GM13976 (cell line): Measurements from ENCODE around the gene DNAJB6.

Source experiments
- DNase-seq: peaks from one replicate; pipeline ENCODE4 v3.0.0; 2012; ENCODE audit warnings: low spot score
- in situ Hi-C: fragments of 300-500 bp; cut with MboI; formaldehyde crosslinking; loops from one replicate; pipeline ENCODE4 v1.12.0; 2022; ENCODE audit warnings: low sequenced_read_pairs, mixed read lengths, inconsistent platforms; ENCODE audit not compliant: unreplicated experiment
- TF ChIP-seq, protein P1 (sequence below): IDR thresholded peaks from 2 replicates; pipeline ENCODE4 v1.5.1; 2012; ENCODE audit warnings: borderline replicate concordance, mild to moderate bottlenecking; ENCODE audit not compliant: insufficient read depth; ENCODE audit errors: extremely low read depth, missing control alignments, control extremely low read depth

The DNAJB6 gene

GRCh38 chr7:157404845-157405481 lies 68.2 kb downstream of the DNAJB6 start:
- no peak for DNase-seq
- in situ Hi-C loops: no loop called here

GRCh38 chr7:157405501-157405900 lies 68.7 kb downstream of the DNAJB6 start:
- TF ChIP-seq, protein P1, sequence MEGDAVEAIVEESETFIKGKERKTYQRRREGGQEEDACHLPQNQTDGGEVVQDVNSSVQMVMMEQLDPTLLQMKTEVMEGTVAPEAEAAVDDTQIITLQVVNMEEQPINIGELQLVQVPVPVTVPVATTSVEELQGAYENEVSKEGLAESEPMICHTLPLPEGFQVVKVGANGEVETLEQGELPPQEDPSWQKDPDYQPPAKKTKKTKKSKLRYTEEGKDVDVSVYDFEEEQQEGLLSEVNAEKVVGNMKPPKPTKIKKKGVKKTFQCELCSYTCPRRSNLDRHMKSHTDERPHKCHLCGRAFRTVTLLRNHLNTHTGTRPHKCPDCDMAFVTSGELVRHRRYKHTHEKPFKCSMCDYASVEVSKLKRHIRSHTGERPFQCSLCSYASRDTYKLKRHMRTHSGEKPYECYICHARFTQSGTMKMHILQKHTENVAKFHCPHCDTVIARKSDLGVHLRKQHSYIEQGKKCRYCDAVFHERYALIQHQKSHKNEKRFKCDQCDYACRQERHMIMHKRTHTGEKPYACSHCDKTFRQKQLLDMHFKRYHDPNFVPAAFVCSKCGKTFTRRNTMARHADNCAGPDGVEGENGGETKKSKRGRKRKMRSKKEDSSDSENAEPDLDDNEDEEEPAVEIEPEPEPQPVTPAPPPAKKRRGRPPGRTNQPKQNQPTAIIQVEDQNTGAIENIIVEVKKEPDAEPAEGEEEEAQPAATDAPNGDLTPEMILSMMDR: no peak
- no peak for DNase-seq
- in situ Hi-C loops: no loop called here

More at GRCh38 chr7:157404845-157405481, 68.2 kb downstream of the DNAJB6 start:
- TF ChIP-seq, protein P1: no peak

DNA sequence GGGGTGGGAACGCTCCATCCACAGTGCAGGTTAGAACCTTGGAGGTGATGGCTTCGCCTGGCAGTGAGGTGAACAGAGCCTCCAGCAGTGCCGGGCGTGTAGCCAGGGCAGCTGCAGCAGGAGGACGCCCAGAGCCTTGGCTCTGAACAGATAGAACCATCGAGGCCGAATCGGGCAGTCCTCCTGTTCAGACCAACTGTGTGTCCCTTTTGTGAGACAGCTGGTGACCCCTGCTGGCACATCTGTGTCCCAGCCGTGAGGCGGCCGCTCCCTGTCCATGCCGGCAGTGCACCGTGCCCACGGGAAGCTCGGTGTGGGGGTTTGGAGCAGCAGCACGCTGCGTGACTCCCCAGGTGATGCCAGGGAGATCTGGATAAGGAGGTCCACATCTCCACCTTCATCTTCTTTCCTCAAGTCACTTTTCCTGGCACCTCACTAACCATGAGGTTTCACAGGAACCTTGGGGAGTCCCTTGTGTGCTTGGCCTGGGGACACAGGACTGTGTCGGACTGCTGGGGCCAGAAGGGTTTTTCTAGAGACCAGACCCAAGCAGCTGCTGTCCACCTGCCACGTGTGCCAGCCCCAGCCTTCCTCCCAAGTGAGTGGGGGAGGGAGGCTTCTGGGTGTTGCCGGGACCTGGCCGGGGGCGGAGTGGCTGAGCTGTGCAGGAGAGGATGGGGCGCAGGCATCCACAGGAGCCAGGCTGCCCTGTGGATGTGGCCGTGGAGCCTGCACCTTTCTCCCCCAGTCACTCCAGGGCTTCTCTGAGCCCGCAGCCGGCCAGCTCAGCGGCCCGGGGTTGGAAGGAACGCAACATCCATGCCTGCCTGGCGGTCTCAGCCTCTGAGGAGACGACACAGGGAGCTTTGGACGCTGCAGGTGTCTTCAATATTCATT lies 69.4 kb downstream of the DNAJB6 start:
- TF ChIP-seq, protein P1: no peak
- in situ Hi-C loops: no loop called here

GRCh38 chr7:157406971-157407370 lies 70.2 kb downstream of the DNAJB6 start:
- in situ Hi-C loops: no loop called here
- no peak for DNase-seq
- TF ChIP-seq, protein P1: no peak

More for the DNA sequence above, 69.4 kb downstream of the DNAJB6 start:
- DNase-seq: no peak

DNA sequence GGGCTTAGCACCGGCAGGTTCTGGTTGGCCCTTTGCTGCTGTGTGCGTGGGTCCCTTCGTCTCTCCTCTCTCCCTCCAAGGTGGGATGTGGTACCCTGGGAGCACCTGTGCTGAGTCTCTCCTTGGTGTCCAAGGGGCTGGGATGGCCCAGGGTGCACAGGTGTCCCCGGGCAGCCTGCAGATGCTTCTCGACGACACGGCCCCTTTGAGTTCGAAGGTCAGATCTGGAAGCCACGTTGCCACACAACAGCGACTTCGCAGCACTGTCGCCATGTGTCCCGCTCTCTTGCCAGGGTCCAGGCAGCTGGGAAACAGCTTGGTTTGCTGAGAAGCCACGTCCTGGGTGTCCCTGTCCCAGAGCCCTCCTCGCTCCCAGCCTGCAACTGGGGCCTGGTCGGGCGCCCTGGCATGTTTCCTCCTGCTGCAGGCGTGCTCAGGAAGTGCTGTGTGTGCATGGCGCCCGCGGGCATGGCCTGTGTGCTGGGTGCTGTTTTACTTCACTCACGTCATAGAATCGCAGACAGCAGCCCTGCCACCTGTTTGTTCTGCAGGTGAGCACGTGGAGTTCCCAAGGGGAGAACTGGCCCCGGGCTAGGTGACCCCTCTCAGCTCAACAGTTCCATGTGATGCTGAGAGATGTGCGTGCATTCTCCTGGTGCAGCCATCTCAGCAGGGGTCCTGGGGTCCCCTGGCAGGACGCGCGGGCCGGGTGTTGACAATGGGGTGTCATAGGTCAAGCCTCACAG lies 70.9 kb downstream of the DNAJB6 start:
- DNase-seq: no peak
- TF ChIP-seq, protein P1: no peak
- in situ Hi-C loops: no loop called here

DNA sequence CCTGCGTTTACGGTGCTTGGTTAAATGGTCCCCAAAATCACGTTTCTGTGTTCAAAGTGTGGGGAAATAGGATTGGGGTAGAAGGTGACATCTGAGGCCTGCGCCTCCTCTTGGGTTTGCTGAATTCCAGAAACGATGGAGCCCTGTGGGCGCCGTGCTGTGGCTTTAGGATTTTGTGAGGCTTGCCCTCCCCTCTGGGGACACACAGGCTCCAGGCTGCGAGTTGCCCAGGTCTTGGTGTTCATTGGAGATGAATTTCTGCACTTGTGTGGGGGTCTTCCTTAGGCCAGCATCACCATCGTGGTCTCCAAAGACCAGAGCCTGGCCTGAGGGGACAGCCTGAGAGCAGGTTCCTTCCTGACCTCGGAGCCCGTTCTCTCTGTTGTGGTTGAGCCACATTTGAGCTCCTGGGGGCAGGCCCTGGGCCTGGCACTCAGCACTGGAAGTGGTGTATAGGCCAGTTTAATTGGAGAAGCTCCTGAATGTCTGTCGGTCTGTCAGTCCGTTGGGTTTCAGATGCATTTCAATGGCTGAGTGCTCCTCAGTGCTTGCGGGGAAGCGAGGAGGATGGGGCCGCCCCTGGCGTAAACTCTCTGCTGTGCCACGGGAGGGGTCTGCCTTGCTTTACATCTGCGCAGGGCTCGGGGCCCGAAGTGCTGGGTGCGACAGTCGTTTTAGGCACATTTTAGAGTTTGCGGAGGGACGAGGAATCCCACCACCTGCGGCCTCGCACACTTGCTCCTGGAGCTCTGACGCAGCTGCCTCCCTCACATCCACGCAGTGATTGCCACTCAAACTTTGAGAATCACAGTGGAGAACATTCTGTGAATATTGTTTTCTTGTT lies 71.7 kb downstream of the DNAJB6 start:
- in situ Hi-C loops: no loop called here
- TF ChIP-seq, protein P1: no peak

More for the DNA sequence above, 71.7 kb downstream of the DNAJB6 start:
- no peak for DNase-seq
